NCI-H1417 treated with DMSO at 0.1 percent for 48 hours (cell line): Measurements from ENCODE around the gene DTNB.
A peak's percentile ranks its signal among the peaks of the same experiment; 100 is the strongest.
"Not testable (repeated sequence)": the region's sequence is repeated elsewhere in the genome, so short reads cannot be mapped to it uniquely, and the experiment has no call there.

Source experiments
- DNase-seq: peaks from one replicate; lab custom pipeline; 2025; lab: John Stamatoyannopoulos, UW

The DTNB gene

DNA sequence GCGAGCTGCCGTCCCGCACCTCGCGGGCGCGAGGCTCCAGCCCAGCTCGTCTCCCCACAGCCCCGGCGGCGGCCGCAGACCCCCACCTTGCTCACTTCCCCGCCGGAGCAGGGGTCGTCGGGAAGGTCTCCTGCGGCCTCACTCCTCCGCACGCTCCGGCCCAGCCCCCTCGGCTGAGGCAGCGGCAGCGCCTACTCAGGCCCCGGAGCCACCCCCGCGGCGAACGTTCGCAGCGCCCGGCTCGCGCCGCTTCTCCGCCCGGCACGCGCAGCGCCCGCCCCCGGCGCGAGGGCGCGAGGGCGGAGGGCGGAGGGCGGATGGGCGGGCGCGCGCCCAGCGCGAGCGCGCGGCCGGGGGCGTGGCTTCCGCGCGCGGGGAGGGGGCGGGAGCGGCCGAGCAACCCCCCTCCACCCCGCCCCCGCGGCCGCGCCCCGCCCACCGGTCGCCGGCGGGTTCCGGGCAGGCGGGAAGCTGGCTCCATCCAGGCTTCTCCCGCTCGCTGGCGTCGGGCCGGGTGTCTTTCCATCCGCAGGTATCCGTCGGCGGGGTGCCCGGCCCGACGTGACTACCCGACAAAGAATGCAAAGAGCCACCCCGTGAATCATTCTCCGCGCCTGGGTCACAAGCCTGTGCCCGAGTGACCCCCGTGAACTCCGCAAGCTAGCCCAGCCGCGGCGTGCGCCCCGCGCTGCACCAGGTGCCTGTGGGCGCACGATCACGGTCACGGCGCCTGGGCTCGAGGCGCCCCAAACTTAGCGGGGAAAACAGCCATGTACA lies at the start of gene DTNB:
Gene DTNB (minus strand): TSS at position 278 of the 777 bp plus-strand sequence. CDS start 20,917 bp downstream, outside the sequence.
- peak; percentile 22 for DNase-seq

- DNase-seq: no peak
Observed at GRCh38 chr2:25722224-25722623, 48.8 kb upstream of the DTNB start.

DNA sequence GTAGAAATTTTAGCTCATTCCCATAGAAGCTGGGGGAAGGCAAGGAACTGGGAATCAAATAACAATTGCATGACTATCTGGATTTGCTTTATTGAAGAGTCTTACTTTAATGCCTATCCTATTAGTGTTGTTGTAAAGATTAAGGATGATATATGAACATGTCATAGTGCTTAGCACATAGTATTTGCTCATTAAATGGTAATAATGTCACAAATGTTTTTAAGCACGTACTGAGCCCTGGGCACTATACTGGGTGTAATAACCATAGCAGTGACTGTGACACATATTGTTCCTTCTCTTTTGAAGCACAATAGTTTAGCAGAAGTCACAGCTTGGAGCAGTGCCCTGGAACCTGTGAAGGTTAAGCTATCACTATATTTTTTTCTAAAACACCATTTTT lies 47.2 kb upstream of the DTNB start:
- no peak for DNase-seq

DNA sequence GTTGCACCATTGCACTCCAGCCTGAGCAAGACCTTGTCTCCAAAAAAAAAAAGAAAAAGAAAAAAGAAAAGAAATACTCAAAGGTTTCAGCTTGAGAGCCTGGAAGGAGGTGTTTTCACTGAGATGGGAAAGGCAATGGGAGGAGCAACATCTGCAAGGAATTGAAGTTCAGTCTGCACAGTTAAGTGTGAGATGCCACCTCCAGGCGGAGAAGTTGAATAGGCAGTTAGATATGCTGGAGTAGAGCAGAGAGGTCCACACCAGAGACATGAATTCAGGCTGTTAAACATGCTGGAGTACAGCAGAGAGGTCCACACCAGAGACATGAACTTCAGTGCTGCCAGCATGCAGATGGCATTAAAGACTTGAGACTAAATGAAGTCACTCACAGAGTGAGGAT lies 41.4 kb upstream of the DTNB start:
- no peak for DNase-seq

GRCh38 chr2:25712455-25712854 lies 39.1 kb upstream of the DTNB start:
- no peak for DNase-seq

GRCh38 chr2:25711675-25712354 lies 38.4 kb upstream of the DTNB start:
- no peak for DNase-seq

- DNase-seq: no peak
Observed at GRCh38 chr2:25710750-25711149, 37.4 kb upstream of the DTNB start.

DNA sequence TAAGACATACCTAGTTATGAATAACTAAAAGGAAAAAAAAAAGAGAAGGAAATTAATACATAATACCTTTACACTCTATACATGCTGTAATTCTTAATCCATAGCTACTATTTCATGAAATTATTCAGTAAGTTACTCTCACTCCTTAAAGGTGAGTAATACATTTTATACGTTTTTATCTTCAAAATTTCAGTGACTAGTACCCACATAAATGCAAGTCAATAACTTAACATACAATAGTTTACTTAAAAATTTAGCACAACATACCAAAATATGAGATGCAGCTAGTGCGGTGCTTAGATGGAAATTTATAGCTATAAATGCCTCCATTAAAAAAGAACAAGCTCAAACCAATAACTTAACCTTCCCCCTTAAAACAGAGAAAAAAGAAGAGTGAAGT lies 36.0 kb upstream of the DTNB start:
- no peak for DNase-seq

DNA sequence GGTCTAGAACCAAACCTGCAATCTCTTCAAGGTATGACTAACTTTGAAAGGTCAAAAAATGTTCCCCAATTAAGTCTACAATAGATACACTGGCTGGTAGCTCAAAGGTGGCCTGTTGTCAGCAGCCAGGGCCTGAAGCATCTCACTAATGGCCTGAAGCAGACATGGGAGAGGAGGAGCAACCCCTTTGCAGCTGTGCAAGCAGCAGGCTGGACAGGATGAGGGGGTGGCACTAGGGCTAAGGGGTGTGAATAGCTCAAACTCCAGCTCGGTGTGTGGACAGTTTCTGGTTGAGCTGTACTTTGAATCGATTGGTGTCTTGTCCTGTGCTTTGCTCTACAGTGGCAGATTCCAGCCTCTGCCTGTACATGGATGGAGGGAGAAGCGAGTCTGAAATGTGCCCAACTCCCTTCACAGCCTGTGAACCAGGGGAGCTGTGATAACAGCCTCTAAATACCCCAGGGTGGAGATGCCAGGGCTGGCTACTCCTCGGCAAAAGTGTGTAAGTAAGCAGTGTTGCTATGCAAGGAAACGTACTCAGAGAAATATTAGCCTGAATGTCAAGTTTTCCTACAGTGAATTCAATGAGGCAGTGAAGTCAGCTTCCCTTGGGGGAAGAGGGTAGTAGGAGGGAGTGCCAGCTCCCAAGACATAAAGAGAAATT lies 34.7 kb upstream of the DTNB start:
- no peak for DNase-seq

DNA sequence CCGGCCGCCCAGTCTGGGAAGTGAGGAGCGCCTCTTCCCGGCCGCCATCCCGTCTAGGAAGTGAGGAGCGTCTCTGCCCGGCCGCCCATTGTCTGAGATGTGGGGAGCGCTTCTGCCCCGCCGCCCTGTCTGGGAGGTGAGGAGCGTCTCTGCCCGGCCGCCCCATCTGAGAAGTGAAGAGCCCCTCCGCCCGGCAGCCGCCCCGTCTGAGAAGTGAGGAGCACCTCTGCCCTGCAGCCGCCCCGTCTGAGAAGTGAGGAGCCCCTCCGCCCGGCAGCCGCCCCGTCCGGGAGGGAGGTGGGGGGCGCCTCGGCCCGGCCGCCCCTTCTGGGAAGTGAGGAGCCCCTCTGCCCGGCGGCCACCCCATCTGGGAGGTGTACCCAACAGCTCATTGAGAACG lies 32.2 kb upstream of the DTNB start:
- not testable (repeated sequence) for DNase-seq

DNA sequence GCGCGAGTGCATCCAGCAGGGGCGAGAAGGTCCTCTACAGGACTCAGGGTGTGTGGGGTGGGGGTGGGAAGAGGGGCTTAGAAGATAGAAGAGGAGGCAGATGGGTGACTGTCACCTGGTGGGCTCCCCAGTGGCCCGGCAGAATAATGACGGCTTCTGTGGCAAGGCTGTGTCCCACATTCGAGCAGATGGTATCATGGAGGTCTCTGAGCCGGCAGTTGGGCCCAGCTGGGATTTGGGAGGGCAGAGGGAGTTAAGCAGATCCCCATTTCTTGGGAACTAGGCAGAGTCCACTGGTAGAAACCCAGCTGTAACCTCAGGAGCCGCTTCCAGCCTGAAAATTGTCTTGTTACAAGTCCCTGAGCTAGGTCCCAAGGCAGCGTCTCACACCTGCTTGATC lies 28.4 kb upstream of the DTNB start:
- DNase-seq: no peak

DNA sequence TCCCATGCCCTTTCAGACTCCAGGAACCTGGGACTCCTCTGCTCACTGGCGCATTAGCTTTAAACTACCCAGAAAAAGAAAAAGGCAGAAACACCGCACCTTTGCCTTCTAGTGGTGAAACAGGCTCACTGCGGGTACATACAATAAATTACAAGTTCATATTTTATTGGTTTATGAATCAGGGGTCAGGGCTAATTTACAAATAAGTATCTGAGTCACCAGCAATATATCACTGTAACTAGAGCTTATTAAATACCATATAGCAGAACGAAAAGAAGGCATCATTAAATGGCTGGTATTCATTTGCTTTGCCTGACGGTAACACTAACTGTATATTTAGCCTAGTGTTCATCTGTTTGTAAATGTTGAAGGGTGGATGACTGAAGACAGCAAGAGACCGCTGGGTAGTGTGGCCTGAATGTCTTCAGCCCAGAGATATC lies 26.9 kb upstream of the DTNB start:
- no peak for DNase-seq

- no peak for DNase-seq
Observed at GRCh38 chr2:25699216-25699615, 25.8 kb upstream of the DTNB start.

DNA sequence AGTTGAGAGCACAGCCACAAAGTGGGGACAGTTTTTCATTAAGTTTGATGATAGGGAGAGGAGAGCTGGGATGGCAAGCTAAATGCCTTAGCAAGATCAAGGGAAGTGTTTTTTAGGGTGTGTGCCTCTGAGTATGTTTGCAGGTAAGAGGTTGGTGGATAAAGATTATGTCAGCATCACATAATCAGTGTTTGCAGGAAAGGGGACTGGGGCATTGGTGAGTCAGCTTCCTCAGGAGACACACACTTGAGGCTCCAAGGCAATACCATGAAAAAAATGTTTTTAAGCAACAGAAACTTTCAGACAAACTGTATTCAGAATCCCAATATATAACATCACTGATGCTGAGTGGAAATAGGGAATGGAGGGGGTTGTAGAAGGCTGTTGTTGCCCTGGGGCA lies 25.4 kb upstream of the DTNB start:
- DNase-seq: no peak

DNA sequence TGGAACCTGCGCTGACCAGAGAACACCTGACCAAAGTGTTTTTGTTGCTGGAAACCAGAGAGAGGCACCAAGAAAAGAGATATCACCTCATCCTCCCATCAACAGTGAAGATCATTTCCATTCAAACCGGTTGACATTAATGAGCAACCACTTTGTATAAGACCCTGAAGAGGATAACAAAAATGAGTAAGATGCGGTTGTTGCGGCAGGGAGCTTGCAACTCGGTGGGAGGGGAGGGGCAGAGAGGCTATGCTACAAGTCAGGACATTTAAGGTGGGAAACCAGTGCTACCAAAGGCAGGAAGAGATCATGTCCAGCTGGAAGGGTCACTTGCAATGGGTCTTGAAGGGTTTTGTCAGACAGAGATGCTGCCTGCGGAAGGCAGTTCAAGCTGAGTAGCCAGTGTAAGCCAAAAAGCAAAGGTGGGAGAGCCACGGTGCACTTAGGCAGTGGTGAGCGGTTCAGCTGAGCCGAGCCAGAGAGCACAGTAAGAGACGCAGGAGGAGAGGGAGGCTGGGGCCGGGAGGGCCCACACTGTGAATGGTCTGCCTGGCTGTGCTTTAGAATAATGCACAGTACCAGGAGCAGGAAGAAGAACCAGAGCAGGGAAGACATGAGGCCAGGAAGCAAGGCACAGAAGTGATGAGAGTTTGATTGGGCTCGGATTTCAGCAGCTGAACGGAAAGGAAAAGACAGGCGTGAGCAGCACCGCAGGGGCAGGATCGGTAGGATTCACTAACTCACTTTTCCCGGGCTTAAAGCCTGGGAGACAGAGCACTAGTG lies 24.4 kb upstream of the DTNB start:
- no peak for DNase-seq

DNA sequence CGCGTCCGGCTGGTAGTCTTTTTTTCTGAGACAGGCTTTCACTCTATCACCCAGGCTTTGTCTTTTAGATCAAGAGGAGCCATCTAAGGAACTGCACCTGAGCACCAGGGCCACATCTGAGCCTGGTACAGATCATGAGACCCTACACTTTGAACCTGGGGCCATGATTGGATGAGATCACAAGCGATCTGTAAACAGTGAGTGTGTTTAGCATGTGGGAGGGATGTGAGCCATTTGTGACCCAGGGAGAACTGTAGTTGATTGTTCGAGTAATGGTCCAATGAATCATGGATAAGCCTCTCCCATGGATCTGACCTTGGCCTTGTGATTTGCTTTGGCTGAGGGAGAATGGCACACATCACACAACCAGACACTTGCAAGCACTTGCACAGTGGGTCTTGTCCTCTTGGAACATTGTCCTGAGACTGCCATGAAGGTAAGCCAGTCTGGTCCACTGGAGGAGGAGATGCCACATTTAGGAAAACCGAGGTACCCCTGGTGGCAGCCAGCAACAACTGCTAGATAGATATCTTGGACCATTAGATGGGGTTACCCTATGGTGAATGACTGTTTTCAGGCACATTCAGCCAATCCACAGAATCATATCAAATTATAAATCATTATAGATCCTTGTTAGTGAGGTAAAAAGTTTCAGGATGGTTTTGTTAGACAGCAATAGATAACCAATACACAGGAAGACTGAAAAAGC lies 19.5 kb upstream of the DTNB start:
- DNase-seq: no peak

- no peak for DNase-seq
Observed at GRCh38 chr2:25692143-25692542, 18.8 kb upstream of the DTNB start.

GRCh38 chr2:25690058-25690457 lies 16.7 kb upstream of the DTNB start:
- no peak for DNase-seq

DNA sequence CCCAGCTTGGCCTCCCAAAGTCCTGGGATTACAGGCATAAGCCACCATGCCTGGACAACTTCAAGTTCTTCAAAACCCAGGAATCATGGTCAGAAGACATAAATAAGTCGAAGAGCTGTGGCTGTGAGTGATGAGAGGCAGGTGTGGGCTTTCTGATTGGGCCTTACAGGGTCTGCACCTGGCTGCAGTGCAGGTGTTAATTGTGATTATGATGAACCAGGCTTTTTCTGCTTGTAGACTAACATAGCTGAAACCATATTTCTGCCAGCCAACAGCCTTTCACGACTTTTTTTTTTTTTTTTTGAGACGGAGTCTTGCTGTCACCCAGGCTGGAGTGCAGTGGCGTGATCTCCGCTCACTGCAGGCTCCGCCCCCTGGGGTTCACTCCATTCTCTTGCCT lies 14.9 kb upstream of the DTNB start:
- no peak for DNase-seq

GRCh38 chr2:25685741-25686140 lies 12.4 kb upstream of the DTNB start:
- DNase-seq: no peak

DNA sequence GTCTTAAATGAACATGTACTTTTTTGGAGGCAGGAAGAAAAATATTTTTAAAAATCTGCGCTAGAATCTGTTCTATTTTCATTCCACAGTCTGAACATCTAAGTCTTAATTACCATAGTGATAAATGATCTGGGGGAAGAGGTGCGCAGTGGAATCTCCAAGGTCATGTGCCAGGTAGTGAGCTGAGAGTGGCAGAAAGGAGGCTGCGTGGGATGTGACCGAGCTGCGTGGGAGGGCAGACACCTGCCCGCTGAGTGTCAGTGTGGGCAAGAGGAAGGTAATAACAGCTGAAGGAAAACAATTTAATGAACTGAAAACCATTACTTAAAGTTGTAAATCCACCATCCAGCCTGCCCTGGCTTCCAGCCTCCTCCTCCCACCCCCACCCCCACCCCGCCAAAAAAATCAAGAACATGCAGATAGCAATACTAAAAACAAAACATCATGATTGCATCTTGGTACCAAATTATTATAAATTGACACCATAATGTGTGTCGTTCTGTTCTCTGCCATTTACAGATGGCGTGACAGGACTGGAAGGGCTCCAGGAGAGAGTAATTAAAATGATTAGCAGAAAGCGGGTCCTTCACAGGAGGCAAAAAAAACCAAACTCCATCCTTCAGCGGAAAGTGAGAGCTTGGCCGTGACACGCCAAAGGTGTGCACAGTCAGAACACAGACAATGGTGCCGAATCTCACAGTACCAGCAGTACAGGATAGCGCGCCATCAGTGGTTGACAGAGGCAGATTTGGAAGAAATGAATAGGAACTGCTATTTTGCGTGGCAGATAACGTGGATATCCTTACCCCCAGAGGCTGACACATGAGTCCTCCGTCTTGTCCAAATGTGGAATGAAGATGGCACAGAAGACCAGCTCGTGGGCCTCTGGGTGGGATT lies 11.4 kb upstream of the DTNB start:
- DNase-seq: no peak
